ENCODE results near the gene IGFBP2. TPM values are rescaled to one million over a fixed set of nuclear protein-coding genes. Genes with fewer than 3 reads are reported as not detected.

The IGFBP2 gene
- total and polyA plus RNA-seq, 2 of the 13 experiments (the other 11 are each of a cell fraction or from before 2014, with no cell fraction given): 2.0 to 5.8 TPM

DNA sequence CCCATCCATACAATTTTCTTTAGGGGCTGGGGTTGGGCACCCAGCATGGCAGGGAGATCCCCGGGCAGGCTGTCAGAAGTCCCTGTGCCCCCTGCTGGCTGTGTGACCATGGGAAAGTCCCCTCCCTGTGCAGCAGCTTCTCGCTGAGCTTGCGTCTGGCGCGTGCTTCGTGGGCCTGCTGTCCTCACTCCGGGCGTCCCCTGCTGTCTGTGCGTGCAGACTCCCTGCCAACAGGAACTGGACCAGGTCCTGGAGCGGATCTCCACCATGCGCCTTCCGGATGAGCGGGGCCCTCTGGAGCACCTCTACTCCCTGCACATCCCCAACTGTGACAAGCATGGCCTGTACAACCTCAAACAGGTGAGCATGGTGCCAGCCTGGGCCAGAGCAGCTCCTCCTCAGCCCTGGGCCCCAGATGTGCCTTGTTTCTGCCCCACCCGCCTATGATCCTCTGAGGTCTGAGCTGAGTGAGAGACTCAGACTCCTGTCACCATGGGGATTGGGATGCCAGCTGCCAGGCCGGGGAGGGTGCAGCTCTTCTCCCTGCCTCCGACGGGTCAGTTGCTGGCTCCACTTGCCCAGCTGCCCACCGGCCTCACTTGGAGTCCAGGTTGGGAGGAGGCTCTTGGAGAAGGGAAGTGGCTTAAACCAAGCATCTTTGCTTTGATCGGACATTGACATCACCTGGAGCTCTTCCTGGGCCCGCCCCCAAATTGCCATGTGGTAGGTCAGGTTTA is 28.6 kb downstream of the IGFBP2 start (continued):
- TF ChIP-seq, protein P1, sequence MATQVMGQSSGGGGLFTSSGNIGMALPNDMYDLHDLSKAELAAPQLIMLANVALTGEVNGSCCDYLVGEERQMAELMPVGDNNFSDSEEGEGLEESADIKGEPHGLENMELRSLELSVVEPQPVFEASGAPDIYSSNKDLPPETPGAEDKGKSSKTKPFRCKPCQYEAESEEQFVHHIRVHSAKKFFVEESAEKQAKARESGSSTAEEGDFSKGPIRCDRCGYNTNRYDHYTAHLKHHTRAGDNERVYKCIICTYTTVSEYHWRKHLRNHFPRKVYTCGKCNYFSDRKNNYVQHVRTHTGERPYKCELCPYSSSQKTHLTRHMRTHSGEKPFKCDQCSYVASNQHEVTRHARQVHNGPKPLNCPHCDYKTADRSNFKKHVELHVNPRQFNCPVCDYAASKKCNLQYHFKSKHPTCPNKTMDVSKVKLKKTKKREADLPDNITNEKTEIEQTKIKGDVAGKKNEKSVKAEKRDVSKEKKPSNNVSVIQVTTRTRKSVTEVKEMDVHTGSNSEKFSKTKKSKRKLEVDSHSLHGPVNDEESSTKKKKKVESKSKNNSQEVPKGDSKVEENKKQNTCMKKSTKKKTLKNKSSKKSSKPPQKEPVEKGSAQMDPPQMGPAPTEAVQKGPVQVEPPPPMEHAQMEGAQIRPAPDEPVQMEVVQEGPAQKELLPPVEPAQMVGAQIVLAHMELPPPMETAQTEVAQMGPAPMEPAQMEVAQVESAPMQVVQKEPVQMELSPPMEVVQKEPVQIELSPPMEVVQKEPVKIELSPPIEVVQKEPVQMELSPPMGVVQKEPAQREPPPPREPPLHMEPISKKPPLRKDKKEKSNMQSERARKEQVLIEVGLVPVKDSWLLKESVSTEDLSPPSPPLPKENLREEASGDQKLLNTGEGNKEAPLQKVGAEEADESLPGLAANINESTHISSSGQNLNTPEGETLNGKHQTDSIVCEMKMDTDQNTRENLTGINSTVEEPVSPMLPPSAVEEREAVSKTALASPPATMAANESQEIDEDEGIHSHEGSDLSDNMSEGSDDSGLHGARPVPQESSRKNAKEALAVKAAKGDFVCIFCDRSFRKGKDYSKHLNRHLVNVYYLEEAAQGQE (IDR thresholded peaks at IDR 0.05; ENCODE audit: borderline replicate concordance in 1 of 2, low read depth in 1 of 2, low read length in 2 of 2): no peak
- no peak for TF ChIP-seq ZNF7 (CRISPR knock-in tag; IDR thresholded peaks at IDR 0.05)
- no peak for TF ChIP-seq ZNF558 (CRISPR knock-in tag; IDR thresholded peaks at IDR 0.05; ENCODE audit: borderline replicate concordance)
- TF ChIP-seq, protein P2, sequence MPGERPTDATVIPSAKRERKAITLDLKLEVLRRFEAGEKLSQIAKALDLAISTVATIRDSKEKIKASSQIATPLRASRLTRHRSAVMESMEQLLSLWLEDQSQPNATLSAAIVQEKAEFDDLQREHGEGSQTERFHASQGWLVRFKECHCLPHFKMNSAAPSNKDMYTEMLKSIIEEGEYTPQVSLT (CRISPR knock-in tag; IDR thresholded peaks at IDR 0.05; ENCODE audit: borderline replicate concordance, low read depth): no peak
- no peak for TF ChIP-seq ZNF468 (CRISPR knock-in tag; IDR thresholded peaks at IDR 0.05)
- TF ChIP-seq, protein P3, sequence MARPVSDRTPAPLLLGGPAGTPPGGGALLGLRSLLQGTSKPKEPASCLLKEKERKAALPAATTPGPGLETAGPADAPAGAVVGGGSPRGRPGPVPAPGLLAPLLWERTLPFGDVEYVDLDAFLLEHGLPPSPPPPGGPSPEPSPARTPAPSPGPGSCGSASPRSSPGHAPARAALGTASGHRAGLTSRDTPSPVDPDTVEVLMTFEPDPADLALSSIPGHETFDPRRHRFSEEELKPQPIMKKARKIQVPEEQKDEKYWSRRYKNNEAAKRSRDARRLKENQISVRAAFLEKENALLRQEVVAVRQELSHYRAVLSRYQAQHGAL (CRISPR knock-in tag; IDR thresholded peaks at IDR 0.05; ENCODE audit: not compliant biosample characterization): no peak
- no peak for TF ChIP-seq TRIM24 (CRISPR knock-in tag; IDR thresholded peaks at IDR 0.05)
- TF ChIP-seq PRMT3 (CRISPR knock-in tag; IDR thresholded peaks at IDR 0.05; ENCODE audit: borderline replicate concordance, low read depth): no peak
- TF ChIP-seq ZNF766 (CRISPR knock-in tag; IDR thresholded peaks at IDR 0.05; ENCODE audit: borderline replicate concordance): no peak
- TF ChIP-seq, protein P4, sequence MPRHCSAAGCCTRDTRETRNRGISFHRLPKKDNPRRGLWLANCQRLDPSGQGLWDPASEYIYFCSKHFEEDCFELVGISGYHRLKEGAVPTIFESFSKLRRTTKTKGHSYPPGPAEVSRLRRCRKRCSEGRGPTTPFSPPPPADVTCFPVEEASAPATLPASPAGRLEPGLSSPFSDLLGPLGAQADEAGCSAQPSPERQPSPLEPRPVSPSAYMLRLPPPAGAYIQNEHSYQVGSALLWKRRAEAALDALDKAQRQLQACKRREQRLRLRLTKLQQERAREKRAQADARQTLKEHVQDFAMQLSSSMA (CRISPR knock-in tag; IDR thresholded peaks at IDR 0.05): no peak
- TF ChIP-seq, protein P5, sequence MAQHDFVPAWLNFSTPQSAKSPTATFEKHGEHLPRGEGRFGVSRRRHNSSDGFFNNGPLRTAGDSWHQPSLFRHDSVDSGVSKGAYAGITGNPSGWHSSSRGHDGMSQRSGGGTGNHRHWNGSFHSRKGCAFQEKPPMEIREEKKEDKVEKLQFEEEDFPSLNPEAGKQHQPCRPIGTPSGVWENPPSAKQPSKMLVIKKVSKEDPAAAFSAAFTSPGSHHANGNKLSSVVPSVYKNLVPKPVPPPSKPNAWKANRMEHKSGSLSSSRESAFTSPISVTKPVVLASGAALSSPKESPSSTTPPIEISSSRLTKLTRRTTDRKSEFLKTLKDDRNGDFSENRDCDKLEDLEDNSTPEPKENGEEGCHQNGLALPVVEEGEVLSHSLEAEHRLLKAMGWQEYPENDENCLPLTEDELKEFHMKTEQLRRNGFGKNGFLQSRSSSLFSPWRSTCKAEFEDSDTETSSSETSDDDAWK (CRISPR knock-in tag; IDR thresholded peaks at IDR 0.05): no peak
- TF ChIP-seq ZNF570 (CRISPR knock-in tag; IDR thresholded peaks at IDR 0.05; ENCODE audit: borderline replicate concordance): no peak
- TF ChIP-seq KAT2B (IDR thresholded peaks at IDR 0.05; ENCODE audit: borderline replicate concordance, low read depth, low read length): no peak
- no peak for TF ChIP-seq FOXA3 (CRISPR knock-in tag; IDR thresholded peaks at IDR 0.05)
- no peak for TF ChIP-seq TCF7 (IDR thresholded peaks at IDR 0.05; ENCODE audit: low read depth)
- TF ChIP-seq ZNF782 (CRISPR knock-in tag; IDR thresholded peaks at IDR 0.05; ENCODE audit: borderline replicate concordance): 0 out of 2 replicates have a peak, but pooled peaks have one; percentile 30
- TF ChIP-seq, protein P6, sequence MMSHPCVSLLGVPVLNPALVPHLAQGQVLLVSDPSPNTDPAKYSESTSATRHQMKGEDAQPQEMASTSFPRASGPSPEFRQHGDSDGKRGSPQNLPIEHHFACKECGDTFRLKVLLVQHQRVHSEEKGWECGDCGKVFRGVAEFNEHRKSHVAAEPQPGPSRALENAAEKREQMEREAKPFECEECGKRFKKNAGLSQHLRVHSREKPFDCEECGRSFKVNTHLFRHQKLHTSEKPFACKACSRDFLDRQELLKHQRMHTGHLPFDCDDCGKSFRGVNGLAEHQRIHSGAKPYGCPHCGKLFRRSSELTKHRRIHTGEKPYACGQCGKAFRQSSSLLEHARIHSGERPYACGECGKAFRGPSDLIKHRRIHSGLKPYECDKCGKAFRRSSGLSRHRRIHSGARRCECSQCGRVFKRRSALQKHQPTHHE (CRISPR knock-in tag; IDR thresholded peaks at IDR 0.05; ENCODE audit: borderline replicate concordance): no peak
- TF ChIP-seq HES4 (CRISPR knock-in tag; IDR thresholded peaks at IDR 0.05; ENCODE audit: borderline replicate concordance): no peak
- peak; percentile 24; the same call in 1 of the 2 replicates for TF ChIP-seq ZZZ3 (CRISPR knock-in tag; IDR thresholded peaks at IDR 0.05; ENCODE audit: borderline replicate concordance)
- TF ChIP-seq ADNP (CRISPR knock-in tag; IDR thresholded peaks at IDR 0.05): no peak
